GM04503 (cell line): ENCODE data around the gene COL6A2.
"Not testable (repeated sequence)": the region's sequence is repeated elsewhere in the genome, so short reads cannot be mapped to it uniquely, and the experiment has no call there.

Experiments used
- DNase-seq: peaks from one replicate; pipeline ENCODE4 v3.0.0-alpha.2; 2012; ENCODE audit warnings: low read depth

COL6A2 gene

DNA sequence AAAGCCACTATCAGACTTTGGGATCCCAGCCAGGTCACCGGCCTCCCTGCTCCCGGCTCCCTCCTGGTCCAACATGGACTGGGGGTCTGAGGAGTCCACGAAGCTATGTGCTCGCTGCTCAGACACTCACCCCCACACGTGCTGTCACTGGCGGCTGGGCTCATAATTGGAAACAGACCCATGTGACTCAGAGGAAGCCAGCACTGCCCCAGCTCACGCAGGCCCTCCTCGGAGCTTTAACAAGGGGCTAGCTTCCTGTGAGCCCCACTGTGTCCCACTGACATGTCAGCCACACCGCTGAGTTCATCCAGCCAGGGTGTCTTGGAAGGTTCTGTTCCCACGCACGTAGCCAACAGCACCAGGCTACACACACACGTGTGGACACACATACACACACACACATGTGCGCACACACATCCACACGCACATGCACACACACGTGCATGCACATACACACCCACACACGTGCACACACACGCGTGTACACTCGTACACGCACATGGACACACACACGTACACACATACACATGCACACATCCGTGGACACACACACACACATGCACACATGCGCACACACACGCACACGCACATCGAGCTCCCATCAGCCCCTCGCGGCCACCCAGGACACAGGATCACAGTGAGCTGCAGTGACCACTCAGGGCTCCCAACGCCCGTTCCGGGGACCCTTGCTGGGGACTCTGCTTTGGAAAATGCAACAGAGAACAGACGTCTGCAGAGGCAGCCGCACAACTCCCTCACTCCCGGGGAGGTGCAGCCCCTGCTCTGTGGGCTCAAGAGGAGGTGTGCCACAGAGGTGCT is 18.4 kb upstream of the COL6A2 start:
- peak; percentile 85 for DNase-seq

DNA sequence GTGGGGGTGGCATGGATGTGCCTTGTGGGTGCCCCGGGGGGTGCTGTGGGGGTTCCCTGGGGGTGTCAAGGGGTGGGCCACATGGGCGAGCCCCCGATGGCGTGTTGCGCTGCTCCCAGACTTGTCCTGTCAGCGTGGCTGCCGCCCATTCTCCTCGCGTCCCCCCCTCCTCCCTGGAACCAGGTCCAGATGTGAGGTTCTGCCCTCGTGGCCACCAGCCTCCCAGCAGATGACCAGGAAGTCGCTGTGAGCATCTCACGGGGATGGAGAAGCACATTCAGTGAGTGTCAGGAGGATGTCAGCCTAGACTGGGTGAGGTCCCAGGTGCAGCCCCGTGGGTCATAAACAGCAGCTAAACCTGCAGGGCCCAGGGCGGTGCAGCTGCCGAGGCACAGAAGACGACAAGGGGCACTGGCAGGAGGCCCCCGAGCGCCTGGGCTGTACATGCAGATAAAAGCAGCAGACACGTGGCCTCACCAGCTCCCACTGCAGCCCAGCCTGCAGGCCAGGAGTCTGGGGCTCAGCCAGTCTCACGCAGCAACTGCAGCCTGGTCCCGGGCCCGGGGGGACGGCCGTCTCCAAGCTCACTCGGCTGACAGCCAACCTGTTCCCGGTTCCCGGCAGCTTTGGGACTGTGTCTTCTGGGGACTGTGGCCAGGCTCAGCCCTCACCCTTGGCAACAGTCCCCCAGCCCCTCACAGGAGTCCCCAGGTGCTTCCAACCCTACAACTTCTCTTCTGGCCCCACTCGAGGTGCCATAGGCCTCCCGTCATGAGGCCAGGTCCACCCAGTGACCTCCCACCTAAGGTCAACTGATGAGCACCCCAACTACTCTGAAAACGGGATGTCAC is 17.5 kb upstream of the COL6A2 start:
- no peak for DNase-seq

DNA sequence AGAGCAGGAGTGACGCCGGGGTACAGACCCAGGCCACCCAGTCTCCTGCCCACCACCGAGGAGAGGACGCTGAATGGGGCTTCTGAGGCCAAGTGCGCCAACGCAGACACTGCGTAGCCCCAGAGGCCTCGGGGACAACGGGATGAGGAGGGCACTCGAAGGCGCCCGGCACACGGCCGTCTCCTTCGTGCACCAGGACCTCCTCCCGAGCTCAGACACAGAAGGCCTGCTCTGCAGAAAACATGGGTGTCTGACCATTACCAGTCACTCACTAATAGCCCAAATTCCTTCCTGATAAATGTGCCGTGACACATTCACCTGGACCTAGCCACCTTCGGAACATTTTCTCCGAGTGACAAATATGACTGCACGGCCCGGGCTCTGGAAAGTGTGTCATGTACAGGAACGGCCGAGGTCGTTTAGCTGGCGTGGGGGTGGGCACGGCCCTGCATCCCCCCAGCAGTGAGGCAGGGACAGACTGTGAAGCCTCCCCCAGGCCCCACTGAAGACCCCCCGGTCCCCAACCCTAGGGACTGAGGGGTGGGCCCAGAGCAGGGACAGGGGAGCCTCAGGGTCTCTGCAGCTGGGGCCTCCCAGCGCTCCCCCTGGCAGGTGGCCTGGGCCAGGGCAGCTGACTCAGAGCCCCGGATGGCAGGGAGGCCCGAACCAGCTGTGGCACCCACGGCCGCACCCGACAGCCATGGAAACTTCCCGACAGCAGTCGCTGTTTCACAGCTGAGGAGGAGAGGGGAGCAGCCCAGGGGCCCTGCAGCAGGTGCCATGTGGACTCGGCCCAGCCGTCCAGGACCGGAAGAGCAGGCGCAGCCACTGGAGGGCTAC is 16.7 kb upstream of the COL6A2 start:
- DNase-seq, result no peak

DNA sequence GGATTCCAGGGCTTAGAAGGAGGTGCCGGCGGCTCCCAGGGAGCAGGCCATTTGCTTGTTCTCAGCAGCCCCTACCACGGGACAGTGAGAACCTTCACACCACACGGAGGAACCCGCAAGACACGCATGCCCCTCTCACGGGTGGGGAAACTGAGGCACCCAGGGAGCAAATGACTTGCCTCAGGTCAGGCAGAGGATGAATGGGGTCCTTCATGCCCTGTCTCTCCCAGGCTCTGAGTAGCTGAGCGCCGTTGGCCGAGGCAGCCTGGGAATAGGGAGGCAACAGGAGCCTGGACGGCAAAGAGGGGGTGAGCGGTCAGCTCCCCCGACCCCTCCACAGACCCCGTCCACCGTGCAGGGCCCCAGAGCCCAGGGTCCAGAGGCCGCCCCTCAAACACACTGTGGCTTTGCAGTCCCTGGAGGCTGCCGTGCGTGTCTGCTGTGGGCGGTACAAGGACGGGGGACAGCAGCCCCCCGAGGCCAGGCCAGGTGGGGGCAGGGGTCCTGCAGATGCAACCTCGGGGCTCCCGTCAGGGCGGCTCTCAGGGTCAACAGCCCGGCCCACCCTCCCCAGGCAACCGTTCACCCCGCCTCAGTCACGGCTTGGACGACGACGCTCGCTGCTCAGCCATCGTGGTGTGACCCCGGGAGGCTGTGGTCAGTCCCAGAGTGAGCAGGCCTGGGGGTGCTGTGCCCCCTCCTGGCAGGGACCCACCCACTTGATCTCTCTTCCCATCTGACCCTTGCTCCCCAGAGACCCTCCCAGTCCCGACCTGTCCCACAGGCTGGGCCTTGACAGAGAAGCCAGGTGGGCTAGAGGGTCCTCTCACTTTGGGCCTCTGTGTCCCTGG is 15.8 kb upstream of the COL6A2 start:
- no peak for DNase-seq

DNA sequence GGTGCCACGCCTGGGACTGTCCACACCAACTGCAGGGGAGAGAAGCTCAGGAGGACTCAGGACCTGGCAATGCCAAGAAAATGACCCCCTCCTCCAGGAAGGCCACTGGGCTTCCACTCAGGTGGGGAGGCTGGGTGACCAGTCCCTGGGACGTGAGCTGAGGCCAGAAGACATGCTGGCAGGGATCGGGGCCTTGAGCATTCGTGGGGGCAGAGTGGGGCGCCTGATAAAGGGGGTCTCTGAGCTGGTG is 15.3 kb upstream of the COL6A2 start:
- DNase-seq, result no peak

DNA sequence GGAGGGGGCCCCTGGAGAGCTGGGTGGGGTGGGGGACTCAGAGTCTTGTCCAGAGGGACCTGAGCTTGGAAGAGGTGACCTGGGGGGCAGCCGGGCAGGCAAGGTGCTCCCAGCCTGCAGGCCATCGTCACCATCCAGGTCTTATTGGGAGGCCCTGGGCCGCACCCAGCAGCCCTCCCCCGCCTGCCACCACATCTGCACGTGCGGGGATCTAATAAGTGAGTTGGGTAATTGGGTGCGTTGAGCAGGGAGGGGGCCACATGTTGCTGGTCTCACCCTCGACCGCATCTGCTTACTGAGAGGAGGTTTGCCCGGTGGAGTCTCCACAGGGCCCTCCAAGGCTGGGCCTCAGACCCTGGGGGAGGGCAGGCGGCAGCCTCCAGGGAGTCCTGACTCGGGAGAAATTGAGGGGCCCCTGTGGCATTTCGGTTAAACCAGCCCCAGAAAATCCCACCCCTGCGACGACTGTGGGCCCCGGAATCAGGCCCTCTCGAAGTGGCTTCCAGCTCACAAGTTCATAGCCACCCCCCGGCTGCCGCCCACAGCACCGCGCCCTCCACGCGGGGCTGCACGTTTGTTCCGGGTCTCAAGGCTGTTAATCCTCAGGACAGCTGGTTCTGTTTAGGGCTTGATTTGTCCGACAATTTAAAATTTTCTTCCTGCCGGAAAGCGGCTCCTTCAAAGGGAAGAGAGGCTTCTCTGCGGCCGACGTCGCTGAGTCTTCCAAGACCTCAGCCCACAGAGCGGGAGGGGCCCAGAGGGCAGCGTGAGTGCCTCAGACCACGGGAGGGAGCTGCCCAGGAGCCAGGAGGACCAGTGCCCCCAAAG is 14.7 kb upstream of the COL6A2 start:
- peak; percentile 51 for DNase-seq

DNA sequence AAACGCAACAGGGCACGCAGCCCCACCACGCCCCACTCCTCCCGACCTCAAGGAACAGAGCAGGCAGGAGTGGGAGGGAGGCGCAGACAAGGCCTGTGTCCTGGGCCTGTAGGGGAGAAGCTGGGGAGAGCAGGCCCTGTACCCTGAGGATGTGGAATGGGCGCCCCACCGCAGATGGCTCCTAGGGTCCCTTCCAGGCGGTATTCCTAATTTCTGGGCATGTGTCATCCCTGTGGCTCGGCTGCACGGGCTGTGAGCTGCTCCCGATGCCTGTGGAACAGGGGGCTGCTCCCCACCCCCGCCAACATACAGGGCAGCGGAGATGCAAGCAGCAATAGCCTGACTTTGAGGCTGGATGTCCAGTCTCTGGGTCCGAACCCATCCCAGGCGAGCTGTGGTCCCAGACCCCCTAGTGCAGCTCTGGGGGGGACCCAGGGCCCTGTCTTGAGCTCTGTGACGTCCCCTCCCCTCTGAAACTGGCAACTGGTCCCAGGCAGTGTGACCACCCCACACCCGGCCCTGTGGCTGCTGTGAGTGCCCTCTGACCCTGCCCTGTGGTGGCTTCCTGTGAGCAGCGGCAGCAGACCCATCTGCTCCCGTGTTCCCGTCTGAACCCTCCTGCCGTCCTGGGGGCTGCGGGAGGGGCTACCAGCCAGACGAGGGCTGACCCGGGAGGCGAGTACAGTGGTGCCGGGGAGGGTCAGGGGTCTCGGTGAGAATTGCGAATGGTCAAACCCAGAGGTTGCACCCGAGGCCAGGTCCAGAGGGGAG is 13.9 kb upstream of the COL6A2 start:
- no peak for DNase-seq

DNA sequence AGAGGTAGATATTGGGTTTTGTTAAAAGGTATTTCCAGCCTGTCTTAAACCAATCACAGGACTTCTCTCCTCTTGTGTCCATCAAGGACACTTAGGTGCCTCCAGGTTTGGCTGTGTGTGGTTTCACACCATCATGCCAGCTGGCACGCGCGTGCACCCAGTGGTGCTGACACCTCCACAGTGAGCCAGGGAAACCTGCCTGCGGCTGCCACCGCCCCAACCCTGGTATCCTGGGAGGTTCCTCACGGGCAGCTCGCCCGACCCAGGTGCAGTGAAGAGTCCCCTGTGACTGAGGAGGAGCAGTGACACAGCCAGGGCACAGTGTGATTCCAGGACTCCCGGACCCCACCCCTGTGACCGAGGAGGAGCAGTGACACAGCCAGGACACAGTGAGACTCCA is 13.2 kb upstream of the COL6A2 start:
- DNase-seq, result no peak

DNA sequence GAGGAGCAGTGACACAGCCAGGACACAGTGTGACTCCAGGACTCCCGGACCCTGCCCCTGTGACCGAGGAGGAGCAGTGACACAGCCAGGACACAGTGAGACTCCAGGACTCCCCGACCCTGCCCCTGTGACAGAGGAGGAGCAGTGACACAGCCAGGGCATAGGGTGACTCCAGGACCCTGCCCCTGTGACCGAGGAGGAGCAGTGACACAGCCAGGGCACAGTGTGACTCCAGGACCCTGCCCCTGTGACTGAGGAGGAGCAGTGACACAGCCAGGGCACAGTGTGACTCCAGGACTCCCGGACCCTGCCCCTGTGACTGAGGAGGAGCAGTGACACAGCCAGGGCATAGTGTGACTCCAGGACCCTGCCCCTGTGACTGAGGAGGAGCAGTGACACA is 12.7 kb upstream of the COL6A2 start:
- DNase-seq, result not testable (repeated sequence)

DNA sequence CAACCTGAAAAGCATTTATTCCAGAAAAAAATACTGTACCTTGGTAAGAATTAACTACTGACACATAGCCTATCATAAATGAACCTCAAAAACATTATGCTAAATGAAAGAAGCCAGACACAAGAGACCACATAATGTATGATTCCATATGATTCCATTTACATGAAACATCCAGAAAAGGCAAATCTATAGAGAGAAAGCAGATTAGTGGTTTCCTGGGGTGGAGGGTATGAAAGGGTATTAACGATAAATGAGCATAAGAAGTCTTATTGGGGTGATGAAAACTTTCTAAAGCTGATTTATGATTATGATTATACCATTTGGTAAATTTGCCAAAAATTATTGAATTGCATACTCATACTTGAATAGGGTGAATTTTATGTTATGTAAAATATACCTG is 10.3 kb upstream of the COL6A2 start:
- DNase-seq, result no peak

DNA sequence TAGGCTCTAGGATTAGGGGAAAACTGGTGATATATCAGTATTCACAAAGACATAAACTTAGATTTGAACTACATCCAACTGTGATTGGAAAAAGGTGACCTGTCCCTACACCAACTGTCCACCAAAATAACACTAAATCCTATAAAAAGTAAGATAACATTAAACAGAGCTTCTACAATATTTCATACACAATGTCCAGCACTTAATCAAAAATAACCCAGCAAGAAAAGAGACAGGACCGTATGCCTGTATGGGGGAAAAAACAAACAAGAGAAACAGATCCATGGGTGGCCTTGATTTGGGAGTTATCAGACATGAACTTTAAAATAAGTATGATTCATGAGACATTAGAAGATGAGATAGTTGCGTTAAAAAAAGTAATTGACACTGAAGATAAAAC is 9.7 kb upstream of the COL6A2 start:
- no peak for DNase-seq

DNA sequence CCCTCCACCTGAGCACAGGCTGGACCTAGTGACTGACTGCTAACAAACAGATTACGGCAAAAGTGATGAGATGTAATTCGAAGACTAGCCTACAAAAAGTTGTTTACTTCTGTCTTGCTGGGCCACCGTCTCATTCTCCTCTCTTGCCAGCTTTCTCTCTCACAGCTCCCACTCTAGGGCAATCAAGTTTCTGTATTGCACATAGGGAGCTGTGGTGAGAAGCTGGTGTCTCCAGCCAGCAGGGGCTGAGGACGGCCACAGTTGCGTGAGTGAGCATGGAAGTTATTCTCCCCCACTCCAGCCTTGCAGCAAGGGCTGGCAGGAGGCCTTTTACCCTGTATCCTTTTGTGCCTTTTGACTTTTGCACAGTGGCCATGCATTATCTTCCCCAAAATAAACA is 8.6 kb upstream of the COL6A2 start:
- no peak for DNase-seq

DNA sequence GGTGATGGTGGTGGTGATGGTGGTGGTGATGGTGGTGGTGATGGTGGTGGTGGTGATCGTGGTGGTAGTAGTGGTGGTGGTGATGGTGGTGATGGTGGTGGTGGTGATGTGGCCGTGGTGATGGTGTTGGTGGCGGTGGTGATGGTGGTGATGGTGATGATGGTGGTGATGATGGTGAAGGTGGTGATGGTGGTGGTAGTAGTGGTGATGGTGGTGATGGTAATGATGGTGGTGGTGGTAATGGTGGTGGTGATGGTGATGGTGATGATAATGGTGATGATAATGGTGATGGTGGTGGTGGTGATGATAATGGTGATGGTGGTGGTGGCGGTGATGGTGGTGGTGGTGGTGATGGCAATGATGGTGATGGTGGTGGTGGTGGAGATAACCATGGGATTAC is 6.8 kb upstream of the COL6A2 start:
- no peak for DNase-seq

DNA sequence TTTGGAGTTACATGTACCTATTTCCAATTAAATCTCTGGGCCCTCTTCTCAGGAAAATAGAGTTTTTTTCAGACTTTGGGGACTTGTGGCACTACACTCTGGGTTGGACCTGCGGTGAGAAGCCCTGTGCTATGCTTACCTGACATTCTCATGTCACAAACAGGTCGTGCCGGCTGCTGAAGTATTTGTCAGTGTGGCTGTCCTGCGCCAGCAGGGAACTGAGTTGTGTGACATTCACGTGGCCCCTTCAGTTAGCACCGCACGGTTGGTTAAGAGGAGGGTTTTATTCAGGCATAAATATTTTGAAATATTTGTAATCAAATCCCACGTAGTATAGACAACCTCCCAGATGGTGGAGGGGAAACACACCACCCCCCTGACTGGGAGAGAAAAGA is 6.3 kb upstream of the COL6A2 start:
- no peak for DNase-seq

DNA sequence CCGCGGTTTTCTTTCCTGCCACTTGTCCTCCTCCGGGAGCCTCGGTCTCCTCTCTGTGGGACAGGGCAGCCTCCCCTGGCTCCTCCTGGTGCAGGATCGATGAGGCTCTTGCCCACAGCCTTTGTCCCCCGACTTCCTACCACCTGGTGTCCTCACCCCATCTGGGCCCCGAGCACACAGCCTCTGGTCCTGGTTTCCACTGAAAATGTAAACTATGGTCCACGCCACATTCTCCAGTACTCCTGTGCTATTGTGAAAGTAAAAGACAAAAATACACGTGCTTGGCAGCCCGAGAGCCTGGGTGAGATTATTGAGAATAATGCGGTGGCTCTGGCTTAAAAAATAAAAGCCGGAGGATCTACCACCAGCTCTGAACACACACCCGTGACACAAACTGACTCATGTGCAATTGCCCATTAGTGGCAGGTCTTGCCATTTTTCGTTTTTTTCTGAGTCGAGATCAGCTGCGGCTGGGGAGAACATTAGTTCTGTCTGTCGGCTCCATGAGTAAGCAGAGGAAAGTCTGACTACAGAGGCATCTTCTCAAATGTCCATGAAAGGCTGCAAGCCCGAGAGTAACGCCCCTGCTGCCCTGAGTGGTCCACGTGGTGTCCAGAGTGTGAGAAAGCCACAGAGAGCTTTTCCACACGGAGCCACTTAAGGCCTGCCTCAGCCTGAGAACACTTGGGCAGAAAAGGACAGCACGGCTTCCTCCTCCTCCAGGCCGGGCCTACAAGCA is 5.7 kb upstream of the COL6A2 start:
- DNase-seq, result peak; percentile 99

DNA sequence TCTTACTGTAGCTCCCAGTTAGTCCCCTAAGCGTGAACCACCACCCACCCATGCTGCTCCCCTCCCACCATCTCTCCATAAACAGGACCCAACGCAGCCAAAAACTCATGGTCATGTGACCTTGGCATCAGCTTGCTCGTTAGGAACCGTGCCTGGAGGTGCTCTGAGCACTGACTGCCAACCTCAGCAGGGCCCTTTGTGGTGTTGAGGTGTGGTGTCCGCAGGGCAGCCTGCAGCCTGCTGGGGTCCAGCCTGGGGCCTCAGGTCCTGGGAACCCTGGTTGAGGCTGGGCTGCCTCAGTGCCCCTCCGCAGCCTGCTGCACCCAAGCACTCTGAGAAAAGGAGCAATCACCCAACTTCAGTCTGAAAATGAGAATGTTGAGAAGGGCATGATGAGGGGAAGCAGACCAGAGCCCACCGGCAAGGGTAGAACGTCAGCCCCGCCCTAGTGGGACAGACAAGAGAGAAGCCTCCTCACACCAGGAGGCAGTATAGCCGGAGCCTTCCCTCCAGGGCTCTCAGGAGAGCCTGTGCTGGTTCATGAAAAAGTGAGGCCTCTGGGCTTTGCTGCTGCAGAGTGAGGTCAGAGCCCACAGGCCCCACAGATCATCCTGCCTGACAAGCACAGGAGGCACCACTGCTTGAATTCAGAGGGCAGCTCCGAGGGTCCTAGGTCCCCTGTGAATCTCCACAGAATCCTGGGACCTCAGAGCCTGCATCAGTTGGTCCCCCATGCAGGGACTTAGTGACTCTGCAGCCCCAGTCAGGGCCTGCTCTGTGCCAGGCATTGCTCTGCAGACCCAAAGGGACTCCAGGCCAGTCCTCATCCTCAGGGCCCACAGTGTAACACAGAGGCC is 4.9 kb upstream of the COL6A2 start:
- no peak for DNase-seq

DNA sequence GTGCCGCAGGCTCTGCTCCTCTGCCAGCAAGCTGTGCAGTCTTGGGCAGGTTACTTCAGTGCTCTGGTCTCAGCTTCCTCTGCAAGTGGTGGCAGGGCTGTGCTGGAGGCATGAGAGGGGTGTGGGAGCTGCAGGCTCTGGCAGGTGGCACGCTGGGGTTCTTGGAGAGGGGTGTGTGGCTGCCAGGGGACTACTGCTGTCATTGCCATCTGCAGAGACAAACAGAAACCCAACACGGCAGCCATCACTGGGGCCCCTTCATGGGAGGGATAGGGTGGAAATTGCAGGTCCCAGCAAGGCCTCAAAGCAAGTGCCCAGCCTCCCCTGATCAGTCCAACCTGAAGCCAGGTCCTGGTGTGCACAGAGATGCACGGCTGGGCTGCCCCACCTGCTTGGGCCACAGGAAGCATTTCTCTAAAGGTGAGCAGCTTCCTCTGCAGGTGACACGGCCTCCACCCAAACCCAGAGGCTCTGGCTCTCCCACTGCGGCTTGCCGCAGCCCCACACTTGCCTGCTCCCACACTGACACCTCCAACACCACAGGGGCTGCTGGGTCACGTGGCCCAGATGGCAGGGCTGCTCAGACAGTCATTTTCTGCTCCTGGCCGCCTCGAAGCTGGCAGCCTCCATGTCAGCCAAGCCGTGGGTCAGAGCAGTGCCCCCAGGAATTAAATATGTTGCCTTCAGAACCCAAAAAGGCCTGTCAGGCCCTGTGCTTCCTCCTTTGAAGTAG is 4.1 kb upstream of the COL6A2 start:
- no peak for DNase-seq
